Left kidney (tissue), 2 donors: ENCODE data around the gene USP5. TPM values are rescaled to one million over a fixed set of nuclear protein-coding genes. Genes with fewer than 3 reads are reported as not detected.

Source experiments
- DNase-seq: peaks from one replicate; pipeline ENCODE4 v3.0.0-alpha.2; 2013
- polyA plus RNA-seq: library from polyadenylated mRNA; unstranded; fragments of 120-200 nt; gene quantifications from one replicate; pipeline ENCODE4 v1.2.1, GENCODE V29; 2013; ENCODE audit not compliant: insufficient read length

Gene USP5
- polyA plus RNA-seq, 1 donor, result 58.3 TPM

DNA sequence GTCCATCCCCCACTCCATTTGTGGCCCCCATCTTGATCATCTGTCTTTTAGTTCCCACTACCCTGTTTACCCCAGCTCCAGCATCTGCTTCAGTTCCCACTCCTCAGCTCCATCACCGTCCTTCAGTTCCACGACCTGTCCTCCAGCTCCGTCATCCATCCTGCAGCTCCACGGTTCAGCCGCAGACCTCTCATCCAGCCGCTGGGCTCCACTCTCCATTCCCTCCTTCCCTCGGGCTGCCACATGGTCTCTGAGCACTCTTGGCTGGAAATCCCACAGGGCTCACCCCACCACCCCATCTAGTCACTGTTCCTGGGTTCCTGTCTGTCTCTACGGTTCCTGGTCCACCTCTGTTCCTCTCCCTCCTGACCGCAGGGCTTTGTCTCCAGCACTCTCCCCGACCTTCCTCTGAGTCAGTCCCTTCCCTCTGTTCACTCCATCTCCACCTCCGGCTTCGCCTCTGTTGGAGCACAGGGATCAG is 27.0 kb upstream of the USP5 start:
- no peak for DNase-seq

DNA sequence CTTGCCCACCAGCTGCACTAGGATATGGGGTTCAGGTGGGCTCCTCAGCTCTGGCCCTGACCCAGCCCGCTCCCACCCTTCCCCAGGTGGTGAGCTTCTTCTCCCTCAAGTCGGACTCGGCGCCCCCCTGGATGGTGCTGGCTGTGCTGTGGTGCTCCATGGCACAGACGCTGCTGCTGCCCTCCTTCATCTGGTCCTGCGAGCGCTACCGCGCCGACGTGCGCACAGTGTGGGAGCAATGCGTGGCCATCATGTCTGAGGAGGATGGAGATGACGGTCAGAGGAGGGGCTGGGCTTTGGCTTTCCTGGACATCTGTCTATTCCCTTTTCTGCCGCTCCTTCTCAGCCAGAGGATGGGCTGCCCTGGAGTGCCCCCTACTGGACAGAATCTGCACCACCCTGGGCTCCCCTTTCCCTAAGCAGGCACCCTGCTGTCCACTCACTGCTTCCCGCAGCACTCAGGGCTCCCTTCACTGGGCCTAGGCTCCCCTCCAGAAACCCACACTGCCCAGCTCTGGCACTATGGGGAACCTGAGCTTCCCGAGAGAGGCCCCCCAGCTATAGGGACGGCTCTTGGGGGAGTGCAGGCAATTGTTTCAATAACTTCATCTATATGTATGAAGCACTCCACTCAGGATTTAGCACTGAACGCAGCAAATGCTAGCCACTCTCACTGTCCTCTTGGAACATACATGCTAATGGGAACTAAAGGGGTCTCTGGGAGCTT is 26.4 kb upstream of the USP5 start:
- DNase-seq, result peak; percentile 88

DNA sequence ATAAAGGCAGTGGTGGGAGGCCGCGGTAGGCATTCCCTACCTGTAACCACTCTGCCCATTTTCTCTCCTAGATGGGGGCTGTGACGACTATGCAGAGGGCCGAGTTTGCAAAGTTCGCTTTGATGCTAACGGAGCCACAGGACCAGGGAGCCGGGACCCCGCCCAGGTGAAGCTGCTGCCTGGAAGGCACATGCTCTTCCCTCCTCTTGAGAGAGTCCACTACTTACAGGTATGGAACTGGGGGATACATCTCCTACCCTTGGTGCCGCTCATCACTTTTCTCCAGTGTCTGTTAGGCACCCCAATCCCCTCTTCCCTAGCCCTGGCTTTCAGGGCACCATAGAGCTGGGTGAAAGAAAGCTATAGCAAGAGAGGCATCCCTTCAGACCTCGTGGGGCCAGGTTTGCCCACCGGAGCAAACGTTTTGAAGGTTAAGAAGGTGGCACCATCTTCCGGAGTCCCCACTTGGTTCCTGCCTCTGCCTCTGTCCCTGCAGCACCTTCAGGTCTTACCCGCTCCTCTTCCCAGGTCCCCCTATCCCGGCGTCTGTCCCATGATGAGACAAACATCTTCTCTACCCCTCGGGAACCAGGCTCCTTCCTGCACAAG is 25.7 kb upstream of the USP5 start:
- DNase-seq, result no peak

DNA sequence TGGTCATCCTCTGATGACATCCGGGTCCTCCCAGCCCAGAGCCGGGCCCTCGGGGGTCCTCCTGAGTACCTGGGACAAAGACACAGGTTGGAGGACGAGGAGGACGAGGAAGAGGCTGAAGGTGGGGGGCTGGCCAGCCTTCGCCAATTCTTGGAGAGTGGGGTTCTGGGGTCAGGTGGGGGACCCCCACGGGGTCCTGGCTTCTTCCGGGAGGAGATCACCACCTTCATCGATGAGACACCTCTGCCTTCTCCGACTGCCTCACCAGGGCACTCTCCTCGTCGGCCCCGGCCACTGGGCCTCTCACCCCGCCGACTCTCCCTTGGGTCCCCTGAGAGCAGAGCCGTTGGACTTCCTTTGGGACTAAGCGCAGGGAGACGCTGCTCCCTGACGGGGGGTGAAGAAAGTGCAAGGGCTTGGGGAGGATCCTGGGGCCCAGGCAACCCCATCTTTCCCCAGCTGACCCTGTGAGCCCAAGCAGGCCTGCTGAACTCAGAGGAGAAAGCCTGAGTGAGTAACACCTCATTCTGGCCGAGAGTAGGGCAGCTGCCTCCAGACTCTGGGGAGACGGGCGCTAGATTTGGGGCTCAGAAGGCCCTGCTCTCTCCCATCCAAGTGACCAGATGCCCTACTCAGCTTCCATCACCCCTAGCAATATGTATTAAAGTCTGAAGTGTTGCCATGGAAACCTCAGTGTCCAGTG is 25.1 kb upstream of the USP5 start:
- DNase-seq, result no peak

DNA sequence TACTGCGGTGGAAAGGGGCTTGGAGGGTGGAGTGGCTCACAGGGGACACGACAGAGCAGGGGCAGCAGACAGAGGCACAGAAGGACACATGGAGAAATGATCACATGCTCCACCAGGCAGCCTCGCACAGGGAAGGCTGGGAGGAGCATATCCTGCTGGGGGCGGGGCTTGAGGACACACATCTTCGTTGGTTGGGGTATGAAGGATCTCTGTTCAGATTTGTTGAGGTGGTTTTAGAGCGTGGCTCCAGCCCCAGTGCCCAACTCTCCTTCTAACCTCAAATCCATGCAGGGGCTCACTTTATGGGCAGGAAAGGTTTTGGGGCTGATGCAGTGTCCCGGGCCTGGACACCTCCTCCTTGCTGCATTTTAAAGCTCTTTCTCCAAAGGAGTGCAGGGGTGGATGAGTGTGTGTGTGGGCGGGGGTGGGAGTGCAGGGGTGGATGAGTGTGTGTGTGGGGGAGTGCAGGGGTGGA is 24.5 kb upstream of the USP5 start:
- DNase-seq, result peak; percentile 87

DNA sequence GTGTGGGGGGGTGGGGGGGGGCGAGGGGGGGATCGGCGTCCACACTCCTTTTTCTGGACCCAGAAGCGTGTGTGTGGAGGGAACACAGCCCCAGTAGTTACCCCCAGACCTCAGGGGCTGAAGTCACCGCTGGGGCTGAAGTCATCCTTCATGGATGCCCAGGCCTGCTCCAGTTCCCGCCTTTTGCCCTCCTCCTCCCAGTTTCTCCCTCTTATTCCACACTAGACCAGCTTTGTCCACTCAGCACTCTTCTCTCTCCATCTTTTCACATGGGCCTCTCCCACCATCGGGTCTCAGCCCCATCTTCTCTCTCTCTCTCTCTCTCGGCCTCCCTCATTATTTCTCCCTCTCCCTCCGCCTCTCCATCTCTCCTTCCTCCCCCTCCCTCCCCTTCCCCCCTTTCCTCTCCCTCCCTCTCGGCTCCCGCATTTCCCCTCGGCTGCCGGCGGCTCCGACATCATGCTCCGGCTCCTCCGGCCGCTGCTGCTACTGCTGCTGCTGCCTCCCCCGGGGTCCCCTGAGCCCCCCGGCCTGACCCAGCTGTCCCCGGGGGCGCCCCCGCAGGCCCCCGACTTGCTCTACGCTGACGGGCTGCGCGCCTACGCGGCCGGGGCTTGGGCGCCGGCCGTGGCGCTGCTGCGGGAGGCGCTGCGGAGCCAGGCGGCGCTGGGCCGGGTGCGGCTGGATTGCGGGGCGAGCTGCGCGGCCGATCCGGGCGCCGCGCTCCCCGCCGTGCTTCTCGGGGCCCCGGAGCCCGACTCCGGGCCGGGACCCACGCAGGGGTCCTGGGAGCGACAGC is 23.8 kb upstream of the USP5 start, which contains the start of gene P3H3:
P3H3 (plus strand) TSS at position 426 of the 799 bp plus-strand sequence; CDS start at position 460, 34 bp downstream.
- DNase-seq, result no peak

DNA sequence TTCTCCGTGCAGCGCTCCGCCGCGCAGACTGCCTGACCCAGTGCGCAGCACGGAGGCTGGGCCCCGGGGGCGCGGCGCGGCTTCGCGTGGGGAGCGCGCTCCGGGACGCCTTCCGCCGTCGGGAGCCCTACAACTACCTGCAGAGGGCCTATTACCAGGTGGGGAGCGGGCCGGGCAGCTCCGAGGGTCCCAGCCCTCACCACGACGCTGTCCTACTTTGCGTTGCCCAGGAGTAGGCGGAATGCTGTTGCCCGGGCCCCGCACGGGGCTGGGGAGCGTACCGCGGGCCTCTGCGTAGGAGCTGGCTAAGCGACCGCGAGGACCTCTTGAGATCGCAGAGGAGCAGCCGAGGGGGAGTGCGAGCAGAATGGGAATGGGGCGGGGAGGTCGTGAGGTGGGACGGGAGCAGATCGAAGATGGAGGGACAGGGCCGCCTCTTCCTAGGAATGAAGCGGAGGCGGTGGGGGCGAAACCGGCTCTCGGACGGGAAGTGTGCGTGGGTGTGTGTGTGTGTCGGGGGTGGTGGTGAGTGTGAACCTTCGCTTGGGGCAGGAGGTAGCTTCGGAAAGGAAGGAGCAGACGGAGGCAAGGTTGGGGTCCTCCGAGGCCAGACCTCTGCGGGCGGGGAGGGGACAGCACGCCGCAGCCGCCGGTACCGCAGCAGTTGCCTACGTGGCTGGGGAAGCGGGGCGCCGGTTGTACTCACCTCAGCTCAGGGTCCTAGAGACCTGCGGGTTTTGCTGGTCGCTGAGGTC is 23.0 kb upstream of the USP5 start:
- DNase-seq, result no peak

DNA sequence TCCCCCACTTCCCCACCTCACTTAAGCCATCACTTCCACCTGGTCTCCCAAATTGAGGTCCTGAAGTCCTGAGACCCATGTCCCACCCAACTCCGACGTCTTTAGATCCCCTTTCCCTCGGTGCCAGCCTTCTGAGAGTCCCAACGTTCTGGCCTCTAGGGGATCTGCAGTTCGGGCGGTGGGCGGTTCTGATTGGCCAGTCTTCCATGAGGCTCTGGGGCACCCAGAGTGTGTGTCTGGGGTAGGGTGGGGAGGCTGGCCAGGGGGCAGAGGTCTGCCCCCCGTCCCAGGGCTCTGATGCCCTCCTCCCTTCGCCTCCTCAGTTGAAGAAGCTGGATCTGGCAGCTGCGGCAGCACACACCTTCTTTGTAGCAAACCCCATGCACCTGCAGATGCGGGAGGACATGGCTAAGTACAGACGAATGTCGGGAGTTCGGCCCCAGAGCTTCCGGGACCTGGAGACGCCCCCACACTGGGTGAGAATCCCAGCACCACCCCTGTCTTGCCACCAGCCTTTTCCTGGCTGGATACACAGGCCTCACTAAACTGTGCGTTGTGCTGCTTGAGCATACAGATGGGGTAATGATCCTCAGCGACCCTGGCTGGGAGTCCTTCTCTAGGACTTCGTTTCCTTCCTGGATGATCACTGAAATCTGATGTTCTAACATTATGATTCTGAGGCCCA is 22.3 kb upstream of the USP5 start:
- DNase-seq, result no peak

DNA sequence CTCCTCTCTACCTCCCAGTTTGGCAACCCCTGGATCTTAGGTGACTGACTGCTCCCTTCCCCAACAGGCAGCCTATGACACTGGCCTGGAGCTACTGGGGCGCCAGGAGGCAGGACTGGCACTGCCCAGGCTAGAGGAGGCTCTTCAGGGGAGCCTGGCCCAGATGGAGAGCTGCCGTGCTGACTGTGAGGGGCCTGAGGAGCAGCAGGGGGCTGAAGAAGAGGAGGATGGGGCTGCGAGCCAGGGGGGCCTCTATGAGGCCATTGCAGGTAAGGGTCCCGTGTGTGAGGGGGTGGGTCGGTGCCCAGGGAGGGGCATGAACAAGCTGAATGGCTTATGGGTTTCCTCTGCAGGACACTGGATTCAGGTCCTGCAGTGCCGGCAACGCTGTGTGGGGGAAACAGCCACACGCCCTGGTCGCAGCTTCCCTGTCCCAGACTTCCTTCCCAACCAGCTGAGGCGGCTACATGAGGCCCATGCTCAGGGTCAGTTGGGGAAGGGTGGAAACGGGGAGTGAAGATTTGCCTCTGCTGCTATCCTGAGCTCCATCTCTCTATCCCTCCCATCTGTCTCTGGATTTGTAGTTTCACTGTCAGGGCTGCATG is 21.6 kb upstream of the USP5 start:
- no peak for DNase-seq

DNA sequence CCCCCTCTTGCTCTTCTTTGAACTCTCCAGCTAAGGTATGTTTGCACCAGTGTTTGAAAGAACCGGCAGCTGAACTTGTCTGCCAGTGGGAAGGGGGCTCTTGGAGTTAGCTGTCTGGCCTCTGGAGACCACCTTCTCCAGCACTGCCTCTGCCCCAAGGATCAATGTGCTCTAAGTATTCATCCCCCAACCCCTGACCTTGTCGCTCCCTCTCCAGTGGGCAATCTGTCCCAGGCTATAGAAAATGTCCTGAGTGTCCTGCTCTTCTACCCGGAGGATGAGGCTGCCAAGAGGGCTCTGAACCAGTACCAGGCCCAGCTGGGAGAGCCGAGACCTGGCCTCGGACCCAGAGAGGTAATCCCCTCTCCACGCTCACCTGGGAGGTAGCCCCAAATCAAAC is 21.0 kb upstream of the USP5 start:
- no peak for DNase-seq

DNA sequence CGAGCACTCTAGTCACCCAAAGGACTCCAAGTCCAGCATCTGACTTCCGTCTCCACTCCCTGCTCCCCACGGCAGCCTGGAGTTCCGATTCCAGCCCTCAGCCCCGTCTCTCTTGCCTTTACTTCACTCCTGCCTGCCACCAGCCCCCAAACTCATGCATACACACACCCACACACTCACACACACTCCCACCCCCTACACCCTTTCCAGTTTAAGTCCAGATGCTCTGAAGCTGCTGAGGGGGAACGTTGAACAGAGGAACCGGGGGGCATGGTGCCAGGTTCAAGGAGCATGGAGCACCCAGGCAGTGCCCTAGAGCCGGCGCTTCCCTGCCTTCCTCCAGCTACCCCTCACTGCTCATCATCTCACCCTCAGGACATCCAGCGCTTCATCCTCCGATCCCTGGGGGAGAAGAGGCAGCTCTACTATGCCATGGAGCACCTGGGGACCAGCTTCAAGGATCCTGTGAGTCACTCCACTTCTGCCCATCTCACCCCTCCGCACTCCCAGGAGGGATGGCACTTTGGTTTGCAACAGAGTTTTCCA is 20.4 kb upstream of the USP5 start:
- no peak for DNase-seq

DNA sequence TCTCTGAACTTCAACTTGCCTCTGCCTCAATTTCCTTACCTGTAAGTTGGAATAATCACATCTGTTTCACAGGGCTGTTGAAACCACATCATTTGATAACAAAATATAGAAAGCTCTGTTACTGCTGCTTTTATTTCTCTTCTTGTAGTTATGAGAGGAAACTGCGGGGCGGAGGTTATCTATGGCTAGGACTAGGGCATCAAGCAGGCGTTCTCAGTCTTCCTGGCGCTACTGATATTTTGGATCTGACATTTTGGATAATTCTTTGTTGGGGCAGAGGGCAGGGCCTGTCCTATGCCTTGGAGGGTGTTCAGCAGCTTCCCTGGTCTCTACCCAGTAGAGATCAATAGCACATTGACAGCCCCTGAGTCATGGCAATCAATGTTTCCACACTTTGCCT is 19.8 kb upstream of the USP5 start:
- DNase-seq, result no peak

DNA sequence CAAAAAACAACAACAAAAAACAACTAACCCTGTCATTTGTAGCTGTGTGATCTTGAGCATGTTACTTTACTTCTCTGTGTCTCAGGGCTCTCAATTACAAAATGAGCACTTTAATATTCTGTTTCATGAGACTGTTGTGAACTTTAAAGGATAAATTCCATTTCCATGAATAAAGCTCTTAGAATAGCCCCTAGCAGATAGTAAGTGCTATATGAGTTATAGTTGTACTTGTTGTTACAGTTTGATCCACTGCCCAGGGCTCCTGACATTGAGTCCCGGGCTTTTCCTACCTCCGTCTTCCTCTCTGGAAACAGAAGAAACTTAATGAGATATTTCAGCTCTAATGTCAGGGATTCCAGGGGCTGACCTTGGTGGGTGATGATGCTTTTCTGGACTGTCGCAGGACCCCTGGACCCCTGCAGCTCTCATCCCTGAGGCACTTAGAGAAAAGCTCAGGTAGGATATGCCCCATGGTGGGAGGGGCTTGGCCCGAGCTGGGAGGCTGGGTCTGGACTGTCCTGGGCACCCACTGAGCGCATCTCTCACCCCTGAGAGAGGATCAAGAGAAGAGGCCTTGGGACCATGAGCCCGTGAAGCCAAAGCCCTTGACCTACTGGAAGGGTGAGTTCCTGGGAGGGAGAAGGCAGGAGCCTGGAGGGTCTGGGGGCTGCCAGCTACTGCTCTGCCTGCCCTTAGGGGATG is 18.6 kb upstream of the USP5 start:
- no peak for DNase-seq

DNA sequence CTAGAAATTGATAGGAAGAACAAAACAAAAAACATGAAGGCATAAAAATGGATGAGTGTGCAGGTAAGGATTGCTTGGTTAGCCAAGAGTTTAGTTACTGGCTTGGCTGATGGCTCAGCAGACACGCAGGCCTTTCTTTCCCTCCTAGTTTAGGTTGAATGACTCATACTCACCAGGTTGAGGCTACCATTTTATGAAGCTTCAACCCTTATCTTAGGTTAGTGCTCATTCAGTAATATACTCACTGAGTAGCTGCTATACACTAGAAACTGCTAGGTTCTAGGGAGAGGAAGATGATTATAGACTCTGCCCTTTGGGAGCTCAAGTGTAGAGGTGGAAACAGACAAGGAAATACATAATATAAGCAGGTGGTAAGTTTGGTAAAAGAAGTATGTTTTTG is 17.7 kb upstream of the USP5 start:
- no peak for DNase-seq

DNA sequence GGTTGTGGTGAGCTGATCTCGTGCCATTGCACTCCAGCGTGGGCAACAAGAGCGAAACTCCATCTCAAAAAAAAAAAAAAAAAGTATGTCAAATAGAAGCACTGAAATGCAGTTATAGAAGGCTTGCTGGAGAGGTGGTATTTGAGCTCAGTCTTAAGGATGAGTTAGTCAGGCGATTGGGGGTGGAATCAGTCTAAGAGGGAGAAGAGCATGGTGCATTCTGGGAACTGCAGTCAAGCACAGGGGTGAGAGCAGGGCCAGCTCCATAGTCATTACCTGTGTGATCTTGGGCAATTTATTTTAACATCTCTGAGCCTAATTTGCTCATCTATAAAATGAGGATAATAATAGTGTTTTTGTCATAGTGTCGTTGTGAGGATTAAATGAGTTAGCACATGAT is 17.1 kb upstream of the USP5 start:
- no peak for DNase-seq

DNA sequence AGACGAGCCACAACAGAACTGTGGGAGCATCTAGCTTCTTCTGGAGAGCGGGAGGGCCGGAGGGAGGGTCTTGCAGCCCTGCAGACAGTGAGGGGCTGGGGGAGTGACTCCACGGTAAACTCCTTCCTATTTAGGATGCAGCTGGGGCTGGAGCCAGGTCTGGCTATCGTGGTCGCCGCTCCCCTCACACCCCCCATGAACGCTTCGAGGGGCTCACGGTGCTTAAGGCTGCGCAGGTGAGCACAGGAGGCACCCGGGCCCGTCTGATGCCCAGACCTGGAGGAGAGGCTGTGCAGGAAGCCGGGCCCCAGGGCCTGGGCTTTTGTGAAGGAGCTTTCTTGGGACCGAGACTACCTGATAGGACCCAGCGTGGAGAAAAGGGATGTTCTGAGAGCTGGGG is 15.1 kb upstream of the USP5 start:
- DNase-seq, result no peak

DNA sequence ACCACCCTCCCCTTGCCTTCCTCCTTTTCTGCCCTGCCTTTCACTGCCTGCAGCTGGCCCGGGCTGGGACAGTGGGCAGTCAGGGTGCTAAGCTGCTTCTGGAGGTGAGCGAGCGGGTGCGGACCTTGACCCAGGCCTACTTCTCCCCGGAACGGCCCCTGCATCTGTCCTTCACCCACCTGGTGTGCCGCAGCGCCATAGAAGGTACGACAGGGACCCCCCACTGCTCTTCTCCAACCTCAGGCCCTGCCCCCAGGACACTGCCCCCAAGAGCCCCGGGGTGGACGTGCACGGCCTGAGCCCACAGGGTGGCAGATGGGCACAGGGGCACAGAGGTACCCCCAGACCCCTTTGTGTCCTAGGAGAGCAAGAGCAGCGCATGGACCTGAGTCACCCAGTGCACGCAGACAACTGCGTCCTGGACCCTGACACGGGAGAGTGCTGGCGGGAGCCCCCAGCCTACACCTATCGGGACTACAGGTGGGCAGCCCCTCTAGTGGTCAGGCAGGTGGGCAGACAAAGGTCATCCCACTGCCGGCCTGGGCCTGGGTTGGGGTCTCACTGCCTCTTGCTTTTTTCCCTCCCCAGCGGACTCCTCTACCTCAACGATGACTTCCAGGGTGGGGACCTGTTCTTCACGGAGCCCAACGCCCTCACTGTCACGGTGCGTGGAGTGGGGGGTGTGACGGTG is 14.4 kb upstream of the USP5 start:
- DNase-seq, result no peak

DNA sequence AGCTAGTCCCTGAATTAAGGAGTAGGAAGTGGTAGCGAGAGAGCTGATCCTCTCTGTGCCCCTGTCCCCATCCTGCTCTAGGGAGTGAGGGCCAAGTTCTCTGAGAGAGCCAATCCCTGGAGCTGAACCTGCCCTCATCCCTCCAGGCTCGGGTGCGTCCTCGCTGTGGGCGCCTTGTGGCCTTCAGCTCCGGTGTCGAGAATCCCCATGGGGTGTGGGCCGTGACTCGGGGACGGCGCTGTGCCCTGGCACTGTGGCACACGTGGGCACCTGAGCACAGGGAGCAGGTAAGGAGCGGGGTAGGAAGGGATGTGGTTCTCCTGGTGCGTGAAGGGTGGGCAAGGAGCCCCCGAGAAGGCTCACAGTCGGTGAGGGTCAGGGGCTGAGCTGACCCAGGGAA is 13.1 kb upstream of the USP5 start:
- no peak for DNase-seq
